ENCODE data around the gene COG7. TPM values are rescaled to one million over a fixed set of nuclear protein-coding genes. Genes with fewer than 3 reads are reported as not detected.
A peak's percentile ranks its signal among the peaks of the same experiment; 100 is the strongest.

The COG7 gene
- total RNA-seq, 1 experiment from 2014 or later: 22.6 TPM

DNA sequence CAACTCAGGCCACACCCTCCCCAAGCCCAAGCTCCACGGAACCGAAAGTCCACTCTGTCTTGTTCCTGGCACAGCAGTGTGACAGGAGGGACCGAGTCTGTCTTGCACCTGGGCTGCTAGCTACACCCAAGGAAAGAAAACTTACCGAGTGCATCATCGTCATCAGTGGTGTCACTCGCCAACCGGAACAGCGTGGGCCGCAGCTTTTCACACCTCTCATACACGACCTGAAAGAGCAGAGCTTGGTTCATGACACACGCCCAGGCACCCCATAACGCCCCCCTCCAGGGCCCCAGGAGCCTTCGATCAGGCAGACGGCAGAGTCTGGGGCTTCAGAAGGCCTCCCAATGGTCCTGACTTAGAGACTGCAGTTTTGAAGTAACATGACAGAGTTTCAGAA lies 29.8 kb upstream of the COG7 start:
- DNase-seq (ENCODE audit: low spot score) (no peak), ATAC-seq (no peak)
- TF ChIP-seq ZNF219 (CRISPR knock-in tag; IDR thresholded peaks at IDR 0.05; ENCODE audit: borderline replicate concordance) (no peak), RORB (CRISPR knock-in tag; IDR thresholded peaks at IDR 0.05) (no peak), SMAD4 (CRISPR knock-in tag; IDR thresholded peaks at IDR 0.05) (no peak), SP1 (CRISPR knock-in tag; conservative IDR thresholded peaks at IDR 0.05) (no peak), NFYB (CRISPR knock-in tag; conservative IDR thresholded peaks at IDR 0.05; ENCODE audit: low read depth) (no peak), IRF2 (CRISPR knock-in tag; IDR thresholded peaks at IDR 0.05; ENCODE audit: borderline replicate concordance, low read depth) (no peak), NFE2L1 (CRISPR knock-in tag; IDR thresholded peaks at IDR 0.05) (no peak)
- TF ChIP-seq, protein P1, sequence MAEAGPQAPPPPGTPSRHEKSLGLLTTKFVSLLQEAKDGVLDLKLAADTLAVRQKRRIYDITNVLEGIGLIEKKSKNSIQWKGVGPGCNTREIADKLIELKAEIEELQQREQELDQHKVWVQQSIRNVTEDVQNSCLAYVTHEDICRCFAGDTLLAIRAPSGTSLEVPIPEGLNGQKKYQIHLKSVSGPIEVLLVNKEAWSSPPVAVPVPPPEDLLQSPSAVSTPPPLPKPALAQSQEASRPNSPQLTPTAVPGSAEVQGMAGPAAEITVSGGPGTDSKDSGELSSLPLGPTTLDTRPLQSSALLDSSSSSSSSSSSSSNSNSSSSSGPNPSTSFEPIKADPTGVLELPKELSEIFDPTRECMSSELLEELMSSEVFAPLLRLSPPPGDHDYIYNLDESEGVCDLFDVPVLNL (CRISPR knock-in tag; IDR thresholded peaks at IDR 0.05; ENCODE audit: borderline replicate concordance, low read depth): no peak
- TF ChIP-seq, protein P2, sequence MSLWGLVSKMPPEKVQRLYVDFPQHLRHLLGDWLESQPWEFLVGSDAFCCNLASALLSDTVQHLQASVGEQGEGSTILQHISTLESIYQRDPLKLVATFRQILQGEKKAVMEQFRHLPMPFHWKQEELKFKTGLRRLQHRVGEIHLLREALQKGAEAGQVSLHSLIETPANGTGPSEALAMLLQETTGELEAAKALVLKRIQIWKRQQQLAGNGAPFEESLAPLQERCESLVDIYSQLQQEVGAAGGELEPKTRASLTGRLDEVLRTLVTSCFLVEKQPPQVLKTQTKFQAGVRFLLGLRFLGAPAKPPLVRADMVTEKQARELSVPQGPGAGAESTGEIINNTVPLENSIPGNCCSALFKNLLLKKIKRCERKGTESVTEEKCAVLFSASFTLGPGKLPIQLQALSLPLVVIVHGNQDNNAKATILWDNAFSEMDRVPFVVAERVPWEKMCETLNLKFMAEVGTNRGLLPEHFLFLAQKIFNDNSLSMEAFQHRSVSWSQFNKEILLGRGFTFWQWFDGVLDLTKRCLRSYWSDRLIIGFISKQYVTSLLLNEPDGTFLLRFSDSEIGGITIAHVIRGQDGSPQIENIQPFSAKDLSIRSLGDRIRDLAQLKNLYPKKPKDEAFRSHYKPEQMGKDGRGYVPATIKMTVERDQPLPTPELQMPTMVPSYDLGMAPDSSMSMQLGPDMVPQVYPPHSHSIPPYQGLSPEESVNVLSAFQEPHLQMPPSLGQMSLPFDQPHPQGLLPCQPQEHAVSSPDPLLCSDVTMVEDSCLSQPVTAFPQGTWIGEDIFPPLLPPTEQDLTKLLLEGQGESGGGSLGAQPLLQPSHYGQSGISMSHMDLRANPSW (CRISPR knock-in tag; conservative IDR thresholded peaks at IDR 0.05; ENCODE audit: low read depth): no peak
- TF ChIP-seq, protein P3, sequence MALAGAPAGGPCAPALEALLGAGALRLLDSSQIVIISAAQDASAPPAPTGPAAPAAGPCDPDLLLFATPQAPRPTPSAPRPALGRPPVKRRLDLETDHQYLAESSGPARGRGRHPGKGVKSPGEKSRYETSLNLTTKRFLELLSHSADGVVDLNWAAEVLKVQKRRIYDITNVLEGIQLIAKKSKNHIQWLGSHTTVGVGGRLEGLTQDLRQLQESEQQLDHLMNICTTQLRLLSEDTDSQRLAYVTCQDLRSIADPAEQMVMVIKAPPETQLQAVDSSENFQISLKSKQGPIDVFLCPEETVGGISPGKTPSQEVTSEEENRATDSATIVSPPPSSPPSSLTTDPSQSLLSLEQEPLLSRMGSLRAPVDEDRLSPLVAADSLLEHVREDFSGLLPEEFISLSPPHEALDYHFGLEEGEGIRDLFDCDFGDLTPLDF (CRISPR knock-in tag; IDR thresholded peaks at IDR 0.05): no peak
- TF ChIP-seq, protein P4, sequence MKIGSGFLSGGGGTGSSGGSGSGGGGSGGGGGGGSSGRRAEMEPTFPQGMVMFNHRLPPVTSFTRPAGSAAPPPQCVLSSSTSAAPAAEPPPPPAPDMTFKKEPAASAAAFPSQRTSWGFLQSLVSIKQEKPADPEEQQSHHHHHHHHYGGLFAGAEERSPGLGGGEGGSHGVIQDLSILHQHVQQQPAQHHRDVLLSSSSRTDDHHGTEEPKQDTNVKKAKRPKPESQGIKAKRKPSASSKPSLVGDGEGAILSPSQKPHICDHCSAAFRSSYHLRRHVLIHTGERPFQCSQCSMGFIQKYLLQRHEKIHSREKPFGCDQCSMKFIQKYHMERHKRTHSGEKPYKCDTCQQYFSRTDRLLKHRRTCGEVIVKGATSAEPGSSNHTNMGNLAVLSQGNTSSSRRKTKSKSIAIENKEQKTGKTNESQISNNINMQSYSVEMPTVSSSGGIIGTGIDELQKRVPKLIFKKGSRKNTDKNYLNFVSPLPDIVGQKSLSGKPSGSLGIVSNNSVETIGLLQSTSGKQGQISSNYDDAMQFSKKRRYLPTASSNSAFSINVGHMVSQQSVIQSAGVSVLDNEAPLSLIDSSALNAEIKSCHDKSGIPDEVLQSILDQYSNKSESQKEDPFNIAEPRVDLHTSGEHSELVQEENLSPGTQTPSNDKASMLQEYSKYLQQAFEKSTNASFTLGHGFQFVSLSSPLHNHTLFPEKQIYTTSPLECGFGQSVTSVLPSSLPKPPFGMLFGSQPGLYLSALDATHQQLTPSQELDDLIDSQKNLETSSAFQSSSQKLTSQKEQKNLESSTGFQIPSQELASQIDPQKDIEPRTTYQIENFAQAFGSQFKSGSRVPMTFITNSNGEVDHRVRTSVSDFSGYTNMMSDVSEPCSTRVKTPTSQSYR (CRISPR knock-in tag; IDR thresholded peaks at IDR 0.05): no peak
- TF ChIP-seq, protein P5, sequence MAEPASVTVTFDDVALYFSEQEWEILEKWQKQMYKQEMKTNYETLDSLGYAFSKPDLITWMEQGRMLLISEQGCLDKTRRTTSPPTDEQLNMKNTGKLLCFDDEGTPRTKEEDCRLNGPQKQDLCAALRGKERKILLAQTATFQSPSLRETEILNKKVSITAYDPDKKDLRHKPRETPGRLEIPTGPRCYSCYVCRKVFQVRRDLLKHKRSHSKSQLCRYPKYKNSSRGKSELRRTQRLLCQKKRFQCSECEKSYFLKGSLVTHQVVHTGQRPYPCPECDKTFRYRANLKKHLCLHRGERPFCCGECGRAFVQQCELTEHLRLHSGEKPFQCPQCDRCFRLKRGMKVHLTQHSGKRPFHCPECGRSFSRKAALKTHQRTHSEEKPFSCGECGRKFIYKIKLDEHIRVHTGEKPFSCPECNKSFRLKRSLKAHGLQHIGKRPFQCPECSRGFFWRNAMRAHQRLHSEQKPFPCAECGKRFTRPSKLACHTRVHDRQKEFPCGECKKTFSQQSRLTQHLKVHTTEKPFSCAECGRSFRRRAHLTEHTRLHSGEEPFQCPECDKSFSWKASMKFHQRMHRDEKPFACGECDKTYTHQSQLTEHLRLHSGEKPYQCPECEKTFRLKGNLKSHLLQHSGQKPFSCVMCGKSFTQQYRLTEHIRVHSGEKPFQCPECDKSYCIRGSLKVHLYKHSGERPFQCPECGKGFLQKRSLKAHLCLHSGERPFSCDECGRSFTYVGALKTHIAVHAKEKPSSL (CRISPR knock-in tag; conservative IDR thresholded peaks at IDR 0.05): no peak
- TF ChIP-seq, protein P6, sequence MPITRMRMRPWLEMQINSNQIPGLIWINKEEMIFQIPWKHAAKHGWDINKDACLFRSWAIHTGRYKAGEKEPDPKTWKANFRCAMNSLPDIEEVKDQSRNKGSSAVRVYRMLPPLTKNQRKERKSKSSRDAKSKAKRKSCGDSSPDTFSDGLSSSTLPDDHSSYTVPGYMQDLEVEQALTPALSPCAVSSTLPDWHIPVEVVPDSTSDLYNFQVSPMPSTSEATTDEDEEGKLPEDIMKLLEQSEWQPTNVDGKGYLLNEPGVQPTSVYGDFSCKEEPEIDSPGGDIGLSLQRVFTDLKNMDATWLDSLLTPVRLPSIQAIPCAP (CRISPR knock-in tag; IDR thresholded peaks at IDR 0.05): no peak
- no peaks in the 10 kb centered on the region for H3K4me1 Mint-ChIP-seq
- no peaks in the 10 kb centered on the region for H3K27me3 Mint-ChIP-seq (ENCODE audit: low read depth)
- H3K4me3 Mint-ChIP-seq: no peak overlapping the region
- H3K9me3 Mint-ChIP-seq: no peaks in the 10 kb centered on the region
- peak overlapping the region; percentile 3; the same call in 1 of the 2 replicates for H3K27ac Mint-ChIP-seq
- POLR2A ChIA-PET: no interaction called here
- peaks cover 88% of the 10 kb centered on the region for H3K36me3 Mint-ChIP-seq
- CTCF ChIA-PET: no interaction called here

DNA sequence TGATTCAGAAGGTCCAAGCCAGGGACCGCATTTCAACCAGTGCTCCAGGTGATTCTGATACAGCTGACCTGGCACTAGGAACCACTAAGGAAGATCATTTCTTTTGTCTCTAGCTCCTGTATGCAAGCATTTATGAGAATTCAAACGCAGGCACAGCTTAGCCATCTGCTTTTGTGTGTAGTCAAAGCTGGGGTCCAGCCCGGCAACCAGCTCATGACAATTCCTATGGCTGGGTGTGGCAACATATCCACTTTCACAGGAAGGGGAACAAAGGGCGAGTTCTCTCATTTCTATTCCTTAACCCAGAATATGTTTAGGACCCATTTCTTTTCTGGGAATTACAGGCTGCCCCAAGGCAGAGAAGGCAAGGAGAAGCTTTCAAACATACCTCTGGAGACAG lies 27.3 kb upstream of the COG7 start:
- no peaks in the 10 kb centered on the region for H3K27me3 Mint-ChIP-seq (ENCODE audit: low read depth)
- H3K27ac Mint-ChIP-seq: no peak overlapping the region
- no peak for ATAC-seq
- no peaks in the 10 kb centered on the region for H3K4me1 Mint-ChIP-seq
- no peak for DNase-seq (ENCODE audit: low spot score)
- peaks cover 87% of the 10 kb centered on the region for H3K36me3 Mint-ChIP-seq
- no peaks in the 10 kb centered on the region for H3K9me3 Mint-ChIP-seq
- no peak overlapping the region for H3K4me3 Mint-ChIP-seq
- ChIA-PET POLR2A (no interaction called here), CTCF (no interaction called here)
- TF ChIP-seq, protein P4 (CRISPR knock-in tag; IDR thresholded peaks at IDR 0.05): no peak
- TF ChIP-seq RELA (CRISPR knock-in tag; IDR thresholded peaks at IDR 0.05; ENCODE audit: borderline replicate concordance): no peak
- TF ChIP-seq GABPB1 (CRISPR knock-in tag; IDR thresholded peaks at IDR 0.05): no peak
- TF ChIP-seq HMGA2 (CRISPR knock-in tag; IDR thresholded peaks at IDR 0.05): no peak
- TF ChIP-seq, protein P7, sequence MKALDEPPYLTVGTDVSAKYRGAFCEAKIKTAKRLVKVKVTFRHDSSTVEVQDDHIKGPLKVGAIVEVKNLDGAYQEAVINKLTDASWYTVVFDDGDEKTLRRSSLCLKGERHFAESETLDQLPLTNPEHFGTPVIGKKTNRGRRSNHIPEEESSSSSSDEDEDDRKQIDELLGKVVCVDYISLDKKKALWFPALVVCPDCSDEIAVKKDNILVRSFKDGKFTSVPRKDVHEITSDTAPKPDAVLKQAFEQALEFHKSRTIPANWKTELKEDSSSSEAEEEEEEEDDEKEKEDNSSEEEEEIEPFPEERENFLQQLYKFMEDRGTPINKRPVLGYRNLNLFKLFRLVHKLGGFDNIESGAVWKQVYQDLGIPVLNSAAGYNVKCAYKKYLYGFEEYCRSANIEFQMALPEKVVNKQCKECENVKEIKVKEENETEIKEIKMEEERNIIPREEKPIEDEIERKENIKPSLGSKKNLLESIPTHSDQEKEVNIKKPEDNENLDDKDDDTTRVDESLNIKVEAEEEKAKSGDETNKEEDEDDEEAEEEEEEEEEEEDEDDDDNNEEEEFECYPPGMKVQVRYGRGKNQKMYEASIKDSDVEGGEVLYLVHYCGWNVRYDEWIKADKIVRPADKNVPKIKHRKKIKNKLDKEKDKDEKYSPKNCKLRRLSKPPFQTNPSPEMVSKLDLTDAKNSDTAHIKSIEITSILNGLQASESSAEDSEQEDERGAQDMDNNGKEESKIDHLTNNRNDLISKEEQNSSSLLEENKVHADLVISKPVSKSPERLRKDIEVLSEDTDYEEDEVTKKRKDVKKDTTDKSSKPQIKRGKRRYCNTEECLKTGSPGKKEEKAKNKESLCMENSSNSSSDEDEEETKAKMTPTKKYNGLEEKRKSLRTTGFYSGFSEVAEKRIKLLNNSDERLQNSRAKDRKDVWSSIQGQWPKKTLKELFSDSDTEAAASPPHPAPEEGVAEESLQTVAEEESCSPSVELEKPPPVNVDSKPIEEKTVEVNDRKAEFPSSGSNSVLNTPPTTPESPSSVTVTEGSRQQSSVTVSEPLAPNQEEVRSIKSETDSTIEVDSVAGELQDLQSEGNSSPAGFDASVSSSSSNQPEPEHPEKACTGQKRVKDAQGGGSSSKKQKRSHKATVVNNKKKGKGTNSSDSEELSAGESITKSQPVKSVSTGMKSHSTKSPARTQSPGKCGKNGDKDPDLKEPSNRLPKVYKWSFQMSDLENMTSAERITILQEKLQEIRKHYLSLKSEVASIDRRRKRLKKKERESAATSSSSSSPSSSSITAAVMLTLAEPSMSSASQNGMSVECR (CRISPR knock-in tag; IDR thresholded peaks at IDR 0.05; ENCODE audit: borderline replicate concordance): no peak
